SK-N-SH (cell line): ENCODE data around the gene ARMC7. TPM values are rescaled to one million over a fixed set of nuclear protein-coding genes. Genes with fewer than 3 reads are reported as not detected.
"Not testable (repeated sequence)": the region's sequence is repeated elsewhere in the genome, so short reads cannot be mapped to it uniquely, and the experiment has no call there.

ENCODE experiments used
- CTCF ChIA-PET: fragments of 300-600, 350-600 bp; formaldehyde crosslinking; extraction: SDS; loops from one replicate; lab custom pipeline; 2021; lab: Yijun Ruan, JAX
- POLR2A ChIA-PET: fragments of 350-600 bp; sonication (Branson Sonifier 250); formaldehyde crosslinking; extraction: SDS; loops from one replicate; lab custom pipeline; 2020; ENCODE audit warnings: antibody characterized with exemption, inconsistent platforms; lab: Yijun Ruan, JAX
- DNase-seq: peaks from one replicate; pipeline ENCODE4 v3.0.0; 2012
- H2AFZ ChIP-seq: fragments of 200-600 bp; sonication (generic); 2 replicates; pipeline ENCODE4 v1.8.1; 2016; ENCODE audit warnings: antibody characterized with exemption, mild to moderate bottlenecking, low read depth
- H3F3A ChIP-seq: fragments of 200-600 bp; sonication (generic); replicated peaks from 2 replicates; pipeline ENCODE3; 2016; ENCODE audit warnings: antibody characterized with exemption, mild to moderate bottlenecking; ENCODE audit not compliant: insufficient read depth
- H3K27ac ChIP-seq, 2 experiments: fragments of 200-500 bp in 1 of 2; fragments of 200-600 bp in 1 of 2; sonication (Bioruptor generic) in 1 of 2; sonication (generic), shearing (Covaris generic) in 1 of 2; 2 replicates each; pipeline versions ENCODE4 v1.5.1 to v1.6.1; 2014 to 2016; ENCODE audit warnings: low read depth in 2 of 2, inconsistent platforms in 1 of 2, low read length in 1 of 2, mild to moderate bottlenecking in 1 of 2, mixed read lengths in 1 of 2
- H3K27me3 ChIP-seq: fragments of 200-600 bp; sonication (generic), shearing (Covaris generic); 2 replicates; pipeline ENCODE4 v1.6.1; 2016; ENCODE audit warnings: mixed run types; ENCODE audit not compliant: insufficient read depth
- H3K36me3 ChIP-seq, 2 experiments: fragments of 200-500 bp in 1 of 2; fragments of 200-600 bp in 1 of 2; sonication (Bioruptor generic) in 1 of 2; sonication (generic) in 1 of 2; replicated peaks in 1 of 2; 2 replicates each; pipeline versions ENCODE3 to v1.5.1; 2014 to 2016; ENCODE audit warnings: low read length in 1 of 2, mild to moderate bottlenecking in 1 of 2; ENCODE audit not compliant: insufficient read depth in 2 of 2, control insufficient read depth in 1 of 2
- H3K4me1 ChIP-seq, 2 experiments: fragments of 200-500 bp in 1 of 2; fragments of 200-600 bp in 1 of 2; sonication (Bioruptor generic) in 1 of 2; sonication (generic), shearing (Covaris generic) in 1 of 2; 2 replicates each; pipeline versions ENCODE4 v1.5.1 to v1.6.1; 2014 to 2016; ENCODE audit warnings: low read depth in 1 of 2, low read length in 1 of 2, mixed run types in 1 of 2; ENCODE audit not compliant: insufficient read depth in 2 of 2, control insufficient read depth in 1 of 2
- H3K4me2 ChIP-seq: fragments of 200-600 bp; sonication (generic), shearing (Covaris generic); 2 replicates; pipeline ENCODE4 v1.6.1; 2017; ENCODE audit warnings: mixed run types
- H3K4me3 ChIP-seq, 2 experiments: fragments of 200-500 bp in 1 of 2; fragments of 200-600 bp in 1 of 2; sonication (Bioruptor generic) in 1 of 2; sonication (generic), shearing (Covaris generic) in 1 of 2; 2 replicates each; pipeline versions ENCODE4 v1.5.1 to v1.8.1; 2014 to 2016; ENCODE audit warnings: low read depth in 2 of 2, inconsistent platforms in 1 of 2, low read length in 1 of 2, mild to moderate bottlenecking in 1 of 2, mixed read lengths in 1 of 2, moderate library complexity in 1 of 2
- H3K79me2 ChIP-seq: fragments of 200-600 bp; sonication (generic); 2 replicates; pipeline ENCODE4 v1.8.1; 2017; ENCODE audit warnings: mild to moderate bottlenecking; ENCODE audit not compliant: insufficient read depth
- H3K9ac ChIP-seq: fragments of 200-600 bp; sonication (generic); 2 replicates; pipeline ENCODE4 v1.6.1; 2017; ENCODE audit warnings: mixed run types
- H3K9me2 ChIP-seq: fragments of 200-600 bp; sonication (generic); 2 replicates; pipeline ENCODE4 v1.6.1; 2017; ENCODE audit warnings: mixed run types
- H3K9me3 ChIP-seq: fragments of 200-600 bp; sonication (generic); 2 replicates; pipeline ENCODE4 v1.6.1; 2017; ENCODE audit warnings: mixed run types, mild to moderate bottlenecking, moderate library complexity
- H4K20me1 ChIP-seq: fragments of 200-600 bp; sonication (generic); 2 replicates; pipeline ENCODE4 v1.6.1; 2017; ENCODE audit warnings: mild to moderate bottlenecking, mixed run types; ENCODE audit not compliant: insufficient read depth
- GATA2 ChIP-seq: sonication (generic); formaldehyde crosslinking; IDR thresholded peaks from 2 replicates; pipeline ENCODE4 v1.5.0; 2020; ENCODE audit warnings: mild to moderate bottlenecking, missing genetic modification reagents
- JUND ChIP-seq: IDR thresholded peaks from 2 replicates; pipeline ENCODE4 v1.4.0; 2012
- NRF1 ChIP-seq: IDR thresholded peaks from 2 replicates; pipeline ENCODE4 v1.6.1; 2012; ENCODE audit warnings: low read depth, mild to moderate bottlenecking, low read length
- POLR2AphosphoS5 ChIP-seq: IDR thresholded peaks from 2 replicates; pipeline ENCODE4 v1.6.1; 2012; ENCODE audit warnings: low read depth, low read length
- SIN3A ChIP-seq: IDR thresholded peaks from 2 replicates; pipeline ENCODE4 v1.6.1; 2012; ENCODE audit warnings: low read depth, mild to moderate bottlenecking, low read length, moderate library complexity, borderline replicate concordance
- WGBS: methylation state at CpG from one replicate; pipeline ENCODE4 v1.1.6; 2017; ENCODE audit warnings: low lambda C conversion rate; 5-methylcytosine and 5-hydroxymethylcytosine counted together
- polyA plus RNA-seq, 3 experiments: library from polyadenylated mRNA; depleted of rRNA; stranded (reverse); fragments of >200 nt; gene quantifications; 2 replicates each; pipeline ENCODE4 v1.2.3, GENCODE V29; 2012
- TF ChIP-seq, protein P1 (sequence below): fragments of 150-350 bp; IDR thresholded peaks from 2 replicates; pipeline ENCODE4 v1.6.1; 2016; ENCODE audit warnings: mild to moderate bottlenecking, low read depth, low read length
- TF ChIP-seq, protein P2 (sequence below): IDR thresholded peaks from 2 replicates; pipeline ENCODE4 v1.6.1; 2012; ENCODE audit warnings: mild to moderate bottlenecking, low read depth, low read length, moderate library complexity

Gene ARMC7
- polyA plus RNA-seq, 1 of the 3 experiments (the other 2 are of a cell fraction), result 10.8 TPM

DNA sequence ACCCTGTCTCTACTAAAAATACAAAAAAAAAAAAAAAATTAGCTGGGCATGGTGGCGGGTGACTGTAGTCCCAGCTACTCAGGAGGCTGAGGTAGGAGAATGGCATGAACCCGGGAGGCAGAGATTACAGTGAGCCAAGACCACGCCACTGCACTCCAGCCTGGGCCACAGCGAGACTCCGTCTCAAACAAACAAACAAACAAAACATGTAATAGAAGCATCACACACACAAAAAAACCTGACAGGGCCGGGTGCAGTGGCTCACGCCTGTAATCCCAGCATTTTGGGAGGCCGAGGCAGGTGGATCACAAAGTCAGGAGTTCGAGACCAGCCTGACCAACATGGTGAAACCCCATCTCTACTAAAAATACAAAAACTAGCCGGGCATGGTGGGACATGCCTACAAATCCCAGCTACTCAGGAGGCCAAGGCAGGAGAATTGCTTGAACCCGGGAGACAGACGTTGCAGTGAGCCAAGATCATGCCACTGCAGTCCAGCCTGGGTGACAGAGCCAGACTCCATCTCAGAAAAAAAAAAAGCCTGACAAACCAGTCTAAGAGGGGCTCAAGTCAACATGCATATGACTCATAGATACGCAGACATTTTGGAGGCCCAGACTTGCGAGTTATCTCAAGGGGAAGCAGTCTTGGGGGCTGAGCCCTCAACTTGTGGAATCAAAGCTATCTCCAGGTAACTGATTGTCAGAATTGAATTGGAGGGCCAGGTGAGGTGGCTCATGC lies 24.0 kb downstream of the ARMC7 start:
- TF ChIP-seq JUND (peak; percentile 34; the same call in 1 of the 2 replicates), POLR2AphosphoS5 (peak; percentile 18; the same call in 1 of the 2 replicates)
- TF ChIP-seq, all 33 proteins: peak for 2; not testable (repeated sequence) for 31
- peaks cover 57% of the 10 kb centered on the region for H3F3A ChIP-seq
- H3K27ac ChIP-seq, H3K27me3 ChIP-seq, DNase-seq, H3K4me3 ChIP-seq, H2AFZ ChIP-seq, H3K9ac ChIP-seq, H3K9me3 ChIP-seq, H3K9me2 ChIP-seq, H3K4me2 ChIP-seq: not testable (repeated sequence)
- 90% methylated on average over 14 of the region's 14 CpGs for WGBS
- POLR2A ChIA-PET, result interaction anchor here (0.6 to 1.1 kb wide), 3 partner anchors 9 to 475 kb away, joined by 3 to 4 read pairs (median 3); no protein-coding TSS in a partner anchor
- peaks cover 31 to 40% of the 10 kb centered on the region in 2 experiments for H3K36me3 ChIP-seq
- peaks cover 5 to 16% of the 10 kb centered on the region in 2 experiments; a peak in 2 of 4 replicates for H3K4me1 ChIP-seq
- H3K79me2 ChIP-seq, result peaks cover 38% of the 10 kb centered on the region; the same call in 1 of the 2 replicates
- CTCF ChIA-PET, result interaction anchor here (1.2 to 19.6 kb wide), 6 partner anchors 8 to 69 kb away, joined by 3 to 422 read pairs (median 4); partner anchors contain the start of gene ARMC7
- H4K20me1 ChIP-seq, result peaks cover 13% of the 10 kb centered on the region; the same call in 1 of the 2 replicates

DNA sequence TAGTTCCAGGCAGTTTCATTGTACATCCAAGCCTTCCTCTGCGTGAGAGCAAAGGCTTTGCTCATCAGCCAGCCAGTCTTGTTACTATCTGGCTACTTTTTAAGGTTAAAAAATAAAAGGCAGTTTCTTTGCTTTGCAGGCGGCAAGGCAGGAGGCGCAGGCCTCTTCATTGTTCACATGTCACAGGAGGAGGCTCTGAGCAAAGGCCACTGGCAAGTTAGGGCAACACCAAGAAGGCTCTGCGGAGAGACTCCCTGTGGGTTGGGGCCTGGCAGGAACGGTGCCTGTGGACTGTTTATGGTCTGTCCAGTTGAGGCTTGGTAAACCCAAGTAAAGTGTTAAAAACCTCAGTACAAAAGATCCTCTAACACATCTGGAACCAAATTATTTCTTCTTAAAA lies 25.7 kb downstream of the ARMC7 start:
- peaks cover 30 to 57% of the 10 kb centered on the region in 2 experiments for H3K36me3 ChIP-seq
- TF ChIP-seq SIN3A (no peak), NRF1 (no peak), GATA2 (CRISPR knock-in tag) (no peak)
- TF ChIP-seq, protein P1, sequence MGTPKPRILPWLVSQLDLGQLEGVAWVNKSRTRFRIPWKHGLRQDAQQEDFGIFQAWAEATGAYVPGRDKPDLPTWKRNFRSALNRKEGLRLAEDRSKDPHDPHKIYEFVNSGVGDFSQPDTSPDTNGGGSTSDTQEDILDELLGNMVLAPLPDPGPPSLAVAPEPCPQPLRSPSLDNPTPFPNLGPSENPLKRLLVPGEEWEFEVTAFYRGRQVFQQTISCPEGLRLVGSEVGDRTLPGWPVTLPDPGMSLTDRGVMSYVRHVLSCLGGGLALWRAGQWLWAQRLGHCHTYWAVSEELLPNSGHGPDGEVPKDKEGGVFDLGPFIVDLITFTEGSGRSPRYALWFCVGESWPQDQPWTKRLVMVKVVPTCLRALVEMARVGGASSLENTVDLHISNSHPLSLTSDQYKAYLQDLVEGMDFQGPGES, result no peak
- TF ChIP-seq, protein P2, sequence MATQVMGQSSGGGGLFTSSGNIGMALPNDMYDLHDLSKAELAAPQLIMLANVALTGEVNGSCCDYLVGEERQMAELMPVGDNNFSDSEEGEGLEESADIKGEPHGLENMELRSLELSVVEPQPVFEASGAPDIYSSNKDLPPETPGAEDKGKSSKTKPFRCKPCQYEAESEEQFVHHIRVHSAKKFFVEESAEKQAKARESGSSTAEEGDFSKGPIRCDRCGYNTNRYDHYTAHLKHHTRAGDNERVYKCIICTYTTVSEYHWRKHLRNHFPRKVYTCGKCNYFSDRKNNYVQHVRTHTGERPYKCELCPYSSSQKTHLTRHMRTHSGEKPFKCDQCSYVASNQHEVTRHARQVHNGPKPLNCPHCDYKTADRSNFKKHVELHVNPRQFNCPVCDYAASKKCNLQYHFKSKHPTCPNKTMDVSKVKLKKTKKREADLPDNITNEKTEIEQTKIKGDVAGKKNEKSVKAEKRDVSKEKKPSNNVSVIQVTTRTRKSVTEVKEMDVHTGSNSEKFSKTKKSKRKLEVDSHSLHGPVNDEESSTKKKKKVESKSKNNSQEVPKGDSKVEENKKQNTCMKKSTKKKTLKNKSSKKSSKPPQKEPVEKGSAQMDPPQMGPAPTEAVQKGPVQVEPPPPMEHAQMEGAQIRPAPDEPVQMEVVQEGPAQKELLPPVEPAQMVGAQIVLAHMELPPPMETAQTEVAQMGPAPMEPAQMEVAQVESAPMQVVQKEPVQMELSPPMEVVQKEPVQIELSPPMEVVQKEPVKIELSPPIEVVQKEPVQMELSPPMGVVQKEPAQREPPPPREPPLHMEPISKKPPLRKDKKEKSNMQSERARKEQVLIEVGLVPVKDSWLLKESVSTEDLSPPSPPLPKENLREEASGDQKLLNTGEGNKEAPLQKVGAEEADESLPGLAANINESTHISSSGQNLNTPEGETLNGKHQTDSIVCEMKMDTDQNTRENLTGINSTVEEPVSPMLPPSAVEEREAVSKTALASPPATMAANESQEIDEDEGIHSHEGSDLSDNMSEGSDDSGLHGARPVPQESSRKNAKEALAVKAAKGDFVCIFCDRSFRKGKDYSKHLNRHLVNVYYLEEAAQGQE, result no peak

More for the DNA sequence above, 25.7 kb downstream of the ARMC7 start:
- Histone ChIP-seq H3F3A (peaks cover 63% of the 10 kb centered on the region), H3K9ac (no peak overlapping the region), H3K4me3 (no peak overlapping the region), H3K9me2 (no peaks in the 10 kb centered on the region), H3K79me2 (peaks cover 40% of the 10 kb centered on the region), H3K27me3 (no peaks in the 10 kb centered on the region), H3K9me3 (no peaks in the 10 kb centered on the region), H3K4me2 (no peak overlapping the region), H4K20me1 (peaks cover 6% of the 10 kb centered on the region; the same call in 1 of the 2 replicates), H3K27ac (peak overlapping the region in 1 of 2 experiments; percentile 7; a peak in 1 of 4 replicates), H3K4me1 (peaks cover 1 to 5% of the 10 kb centered on the region in 2 experiments; a peak in 2 of 4 replicates), H2AFZ (no peak overlapping the region)
- ChIA-PET CTCF (interaction anchor here (19.6 kb wide), 1 partner anchor 21 kb away, joined by 422 read pairs; the partner anchor contains the start of gene ARMC7), POLR2A (no interaction called here)
- 80% methylated on average over 5 of the region's 5 CpGs for WGBS
- DNase-seq, result no peak
